Measurements from ENCODE around the gene ITPRID2.

The ITPRID2 gene

DNA sequence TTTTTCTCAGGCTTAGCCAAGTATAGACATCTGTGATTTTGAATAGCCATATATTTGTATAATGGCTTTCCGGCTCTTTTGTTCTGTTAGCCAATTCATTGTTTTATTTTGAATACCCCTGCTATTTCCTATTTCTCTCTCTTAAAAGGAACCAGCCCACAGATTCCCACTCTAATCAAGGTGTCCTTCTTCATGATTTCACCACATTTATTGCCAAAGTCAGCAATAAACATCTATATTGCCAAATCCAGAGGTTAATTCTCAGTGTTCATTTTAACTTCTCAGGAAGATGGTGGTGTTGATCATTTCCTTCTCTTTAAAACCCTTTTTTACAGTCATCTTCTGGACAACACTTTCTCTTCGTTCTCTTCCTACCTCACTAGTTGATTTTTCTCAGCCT lies 13.1 kb upstream of the ITPRID2 start:
- no peak for FAIRE-seq

DNA sequence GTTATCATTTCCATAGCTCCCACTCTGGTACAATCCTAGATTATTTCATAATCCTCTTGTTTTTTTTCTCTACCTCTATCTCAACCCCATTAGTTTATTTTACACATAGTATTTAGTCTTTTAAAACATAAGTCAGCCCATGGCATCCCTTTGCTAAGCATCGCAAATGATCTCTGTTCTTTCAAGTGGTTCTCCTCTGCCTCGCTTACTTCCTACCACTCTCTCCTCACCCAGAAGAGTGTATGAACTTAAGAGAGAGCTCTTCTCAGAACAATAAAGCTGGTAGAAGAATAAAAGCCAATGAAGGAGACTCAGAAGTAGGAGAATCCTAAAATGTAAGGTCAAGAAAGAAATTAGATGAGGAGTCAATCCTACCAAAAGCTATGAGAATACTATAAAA lies 12.2 kb upstream of the ITPRID2 start:
- DNase-seq (ENCODE audit: insufficient read length, low spot score) = no peak
- no peak for FAIRE-seq

More for the DNA sequence above, 13.1 kb upstream of the ITPRID2 start:
- no peak for DNase-seq (ENCODE audit: insufficient read length, low spot score)

DNA sequence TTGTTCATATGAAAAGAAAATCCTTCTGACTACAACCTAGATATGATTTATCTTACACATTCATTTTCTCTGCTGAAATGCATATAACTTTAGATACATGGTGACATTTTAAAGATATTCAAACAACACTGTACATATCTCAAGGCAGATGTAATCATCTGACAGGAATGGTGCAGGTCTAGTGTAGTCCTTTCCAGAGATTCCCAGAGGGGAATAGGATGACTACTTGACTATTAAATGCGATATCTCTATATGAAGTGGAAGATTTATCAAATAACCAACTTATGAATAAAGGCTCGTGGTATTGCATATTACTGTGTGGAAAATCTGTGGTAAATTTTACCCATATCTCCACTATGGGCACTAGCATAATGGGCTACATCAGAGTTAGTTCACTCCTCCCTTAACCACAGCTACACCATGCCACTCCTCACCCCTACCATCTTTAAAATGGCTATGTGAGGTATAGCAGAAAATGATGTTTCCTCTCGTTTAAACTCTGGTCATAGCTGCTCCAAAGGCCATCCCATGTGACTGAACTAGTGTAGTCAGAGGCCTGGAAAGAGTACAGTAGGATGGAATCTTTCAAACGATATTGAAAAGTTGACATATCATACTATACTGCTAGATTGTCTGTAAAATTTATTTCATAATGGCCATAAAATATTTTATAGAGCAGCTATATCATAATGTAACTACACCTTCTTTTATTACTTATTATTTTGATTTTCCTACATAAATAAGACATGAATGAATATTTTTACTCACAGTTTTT lies 9.1 kb upstream of the ITPRID2 start:
- FAIRE-seq = no peak
- no peak for DNase-seq (ENCODE audit: insufficient read length, low spot score)

GRCh38 chr2:181884601-181885000 lies 6.9 kb upstream of the ITPRID2 start:
- DNase-seq (ENCODE audit: insufficient read length, low spot score) (no peak), FAIRE-seq (no peak)

GRCh38 chr2:181885096-181885495 lies 6.4 kb upstream of the ITPRID2 start:
- no peak for FAIRE-seq
- DNase-seq (ENCODE audit: insufficient read length, low spot score) = no peak

DNA sequence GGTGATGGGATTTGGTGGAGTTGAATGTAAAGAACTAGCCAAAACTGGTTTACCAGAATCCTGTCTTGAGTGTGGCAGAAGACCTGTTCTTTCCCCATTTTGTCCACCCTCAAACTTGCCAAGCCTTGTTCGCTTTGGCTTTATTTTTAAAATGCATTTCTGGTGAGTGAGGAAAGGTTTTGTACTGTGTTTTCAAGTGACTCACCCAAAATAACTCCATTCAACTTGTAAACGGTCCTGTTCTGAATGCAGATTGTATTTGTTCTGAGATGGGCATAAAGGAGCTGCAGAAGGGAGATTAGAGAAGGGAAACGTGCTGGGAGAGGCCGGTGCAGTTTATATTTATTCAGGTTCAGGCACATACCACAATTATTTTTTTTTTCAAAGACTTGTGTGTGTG lies 5.3 kb upstream of the ITPRID2 start:
- DNase-seq (ENCODE audit: insufficient read length, low spot score) (no peak), FAIRE-seq (no peak)

DNA sequence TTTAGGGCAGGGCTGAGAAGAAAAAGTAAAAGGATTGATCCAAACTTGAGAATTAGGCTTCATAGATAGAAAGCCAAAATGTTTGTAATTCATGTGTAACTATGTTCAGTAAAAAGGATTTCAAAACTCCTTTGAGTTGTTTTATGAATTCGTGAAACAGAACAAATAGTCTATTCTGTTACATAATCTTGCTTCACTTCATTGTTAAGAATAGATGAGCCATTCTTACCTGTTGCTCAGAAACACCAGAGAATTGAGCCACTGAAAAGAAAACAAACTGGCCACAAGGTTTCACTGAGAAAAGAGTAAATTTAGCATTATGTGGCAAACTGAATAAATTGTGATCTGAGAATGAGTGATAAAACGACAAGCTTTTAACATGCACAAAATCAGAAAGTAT lies 4.5 kb upstream of the ITPRID2 start:
- no peak for FAIRE-seq
- DNase-seq (ENCODE audit: insufficient read length, low spot score) = no peak

- no peak for DNase-seq (ENCODE audit: insufficient read length, low spot score)
- FAIRE-seq = no peak
Measured at GRCh38 chr2:181889776-181890175, 1.8 kb upstream of the ITPRID2 start.

- DNase-seq (ENCODE audit: insufficient read length, low spot score) (no peak), FAIRE-seq (no peak)
Measured at GRCh38 chr2:181890271-181890670, 1.3 kb upstream of the ITPRID2 start.

DNA sequence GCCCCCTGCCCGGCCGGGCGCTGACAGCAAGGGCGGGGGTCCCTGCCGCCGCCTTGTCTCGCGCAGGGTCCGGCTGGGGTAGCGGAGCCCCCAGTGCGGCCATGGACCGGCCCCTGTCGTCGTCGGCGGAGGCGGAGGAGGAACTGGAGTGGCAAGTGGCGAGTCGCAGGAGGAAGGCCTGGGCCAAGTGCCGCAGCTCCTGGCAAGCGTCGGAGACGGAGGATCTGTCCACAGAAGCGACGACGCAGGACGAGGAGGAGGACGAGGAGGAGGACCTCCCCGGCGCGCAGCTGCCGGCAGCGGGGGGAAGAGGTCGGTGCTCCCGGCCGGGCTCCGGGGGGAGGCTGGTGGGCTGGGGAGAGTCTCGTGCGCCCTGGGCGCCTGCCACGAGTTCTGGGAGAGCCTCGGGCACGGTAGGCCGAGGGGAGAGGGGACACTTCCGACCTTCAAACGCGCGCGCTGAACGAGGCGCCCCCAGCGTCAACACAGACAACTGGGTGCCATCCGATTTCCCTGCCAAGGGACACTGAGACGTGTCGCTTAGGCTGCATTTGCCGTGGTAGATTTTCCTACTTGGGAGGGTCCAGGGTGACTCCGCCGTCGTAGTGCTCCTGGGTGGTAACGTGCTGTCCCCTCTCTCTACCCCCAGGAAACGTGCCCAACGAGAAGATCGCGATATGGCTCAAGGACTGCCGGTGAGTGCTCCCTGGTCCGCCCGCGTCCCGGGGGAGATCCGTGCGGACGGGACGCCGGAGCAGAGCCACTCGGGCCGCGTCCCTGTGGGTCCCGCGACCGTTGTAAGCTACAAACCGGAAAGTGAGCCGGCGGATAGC lies 652 bp downstream of the ITPRID2 start:
- DNase-seq (ENCODE audit: insufficient read length, low spot score) (peak; percentile 27), FAIRE-seq (peak; percentile 85)

DNA sequence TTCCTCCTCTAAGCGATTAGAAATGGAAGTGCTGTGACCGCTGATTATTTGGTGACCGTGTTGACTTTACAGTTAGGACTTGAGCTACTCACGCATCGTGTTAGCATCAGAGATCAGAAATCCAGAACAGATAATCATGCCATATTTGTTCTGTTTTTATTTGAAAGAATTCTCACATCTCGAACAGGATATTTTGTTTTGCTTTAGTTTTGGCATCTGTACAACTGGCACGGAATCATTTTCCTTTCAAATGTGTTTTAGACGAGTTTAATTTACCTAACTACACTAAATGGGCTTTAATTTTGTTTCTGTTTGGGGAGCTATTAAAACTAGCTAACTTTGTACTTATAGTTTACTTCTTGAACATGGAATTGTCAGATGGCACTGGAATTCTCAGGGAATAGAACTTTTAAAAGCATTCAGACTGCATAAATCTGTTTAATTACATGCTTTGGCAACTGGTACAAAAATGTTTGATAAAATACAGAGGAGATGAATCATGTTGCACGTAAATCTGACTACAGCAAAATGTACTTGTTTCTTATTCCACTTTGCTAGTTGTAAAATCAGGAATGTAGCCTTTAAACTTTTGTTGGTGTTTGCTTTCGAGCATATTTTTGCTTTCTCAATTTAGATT lies 1.4 kb downstream of the ITPRID2 start:
- no peak for DNase-seq (ENCODE audit: insufficient read length, low spot score)
- FAIRE-seq = no peak

DNA sequence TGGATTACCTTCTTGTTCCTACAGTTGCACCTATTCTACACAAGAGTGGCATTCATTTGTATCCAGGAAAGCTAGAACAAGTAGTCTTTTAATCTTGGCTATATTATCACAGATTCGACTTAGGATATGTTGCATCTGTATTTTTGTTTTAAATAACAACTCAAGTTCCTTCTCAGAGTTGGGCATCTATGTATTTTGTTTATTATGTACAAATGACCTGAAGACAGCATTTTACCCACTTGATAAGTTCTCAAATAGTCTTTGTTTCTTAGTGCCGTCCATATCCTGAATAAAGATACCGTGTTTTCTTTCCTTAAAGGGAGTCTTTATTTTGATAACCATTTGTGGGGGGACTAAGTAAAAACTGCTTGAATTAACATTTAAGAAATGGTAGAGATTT lies 2.9 kb downstream of the ITPRID2 start:
- DNase-seq (ENCODE audit: insufficient read length, low spot score) = no peak
- FAIRE-seq = no peak

GRCh38 chr2:181895818-181896217 lies 4.3 kb downstream of the ITPRID2 start:
- DNase-seq (ENCODE audit: insufficient read length, low spot score) (no peak), FAIRE-seq (no peak)

- no peak for FAIRE-seq
- DNase-seq (ENCODE audit: insufficient read length, low spot score) = no peak
Measured at GRCh38 chr2:181896286-181896685, 4.8 kb downstream of the ITPRID2 start.

- no peak for DNase-seq (ENCODE audit: insufficient read length, low spot score)
- FAIRE-seq = no peak
Measured at GRCh38 chr2:181900007-181900651, 8.6 kb downstream of the ITPRID2 start.

- no peak for FAIRE-seq
Measured at GRCh38 chr2:181902625-181903024, 11.1 kb downstream of the ITPRID2 start.

DNA sequence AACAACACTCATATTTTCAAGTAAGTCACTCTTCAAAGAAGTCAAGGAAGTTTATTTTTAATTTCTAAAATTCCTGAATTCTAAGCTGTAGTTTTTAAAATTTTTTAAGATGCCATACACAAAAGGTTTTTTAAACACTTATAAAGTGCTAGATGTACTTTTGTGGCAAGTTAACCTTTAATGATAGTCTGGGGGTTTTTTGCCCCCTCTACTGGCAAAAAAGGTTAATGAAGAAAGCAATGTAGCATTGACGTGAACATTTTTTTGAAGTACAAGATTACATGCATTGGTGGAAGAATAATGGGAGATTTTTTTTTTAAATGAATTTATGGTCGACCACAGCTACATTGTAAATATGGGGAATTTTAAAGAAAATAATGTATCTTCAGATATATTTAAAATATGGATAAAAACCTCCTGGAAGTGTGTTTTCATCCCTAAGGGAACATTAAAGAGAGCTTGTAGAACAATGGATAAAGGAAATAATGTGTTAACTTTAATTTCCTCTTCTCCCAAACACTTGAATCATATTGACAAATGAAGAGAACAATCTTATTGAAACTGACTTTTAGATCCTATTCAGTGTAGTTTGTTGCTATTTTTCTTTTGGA lies 12.6 kb downstream of the ITPRID2 start:
- FAIRE-seq (no peak), DNase-seq (ENCODE audit: insufficient read length, low spot score) (peak; percentile 25)

More at GRCh38 chr2:181902625-181903024, 11.1 kb downstream of the ITPRID2 start:
- DNase-seq (ENCODE audit: insufficient read length, low spot score) = no peak

GRCh38 chr2:181907057-181907456 lies 15.5 kb downstream of the ITPRID2 start:
- DNase-seq (ENCODE audit: insufficient read length, low spot score) = no peak
- no peak for FAIRE-seq

GRCh38 chr2:181907635-181908034 lies 16.1 kb downstream of the ITPRID2 start:
- no peak for DNase-seq (ENCODE audit: insufficient read length, low spot score)
- FAIRE-seq = no peak

GRCh38 chr2:181910028-181910831 lies 18.7 kb downstream of the ITPRID2 start:
- no peak for FAIRE-seq
- DNase-seq (ENCODE audit: insufficient read length, low spot score) = no peak

Measured in HTR-8/SVneo (cell line).